Mammary epithelial cell (primary cell): Measurements from ENCODE around the gene MERTK.

Experiments used
- CTCF ChIP-seq, 2 donors: IDR thresholded peaks in 1 of 2; conservative IDR thresholded peaks in 1 of 2; 2 replicates each; pipeline ENCODE4 v1.5.1; 2011 to 2012; ENCODE audit warnings: inconsistent platforms in 2 of 2, low read length in 2 of 2, mild to moderate bottlenecking in 2 of 2, control low read depth in 1 of 2, low read depth in 1 of 2; ENCODE audit not compliant: insufficient read depth in 1 of 2; ENCODE audit errors: extremely low read depth in 1 of 2
- EZH2 ChIP-seq: IDR thresholded peaks from 2 replicates; pipeline ENCODE4 v1.6.1; 2012; ENCODE audit warnings: low read length, inconsistent platforms, borderline replicate concordance

- TF ChIP-seq CTCF (conservative IDR thresholded peaks at IDR 0.05 in 1 of 2, IDR thresholded peaks at IDR 0.05 in 1 of 2; ENCODE audit: extremely low read depth in 1 of 2, insufficient read depth in 1 of 2, low read depth in 1 of 2, low read length in 2 of 2) (no peak), EZH2 (no peak)
Measured at GRCh38 chr2:111982822-111983221, 84.4 kb downstream of the MERTK start.
